Activated CD4-positive, alpha-beta T cell treated with anti-CD3 and anti-CD28 coated beads, Interleukin-2, amount 10 ng/mL, durations not matched to agents 7 days and 5 days (primary cell): ENCODE data around the gene ERFL. TPM values are rescaled to one million over a fixed set of nuclear protein-coding genes. Genes with fewer than 3 reads are reported as not detected.

ENCODE experiments used
- CTCF ChIA-PET: fragments of 350-600 bp; sonication (Branson Sonifier 250); formaldehyde crosslinking; loops from one replicate; lab custom pipeline; 2021; ENCODE audit warnings: antibody characterized with exemption; lab: Charles Lee
- POLR2A ChIA-PET: fragments of 350-600 bp; sonication (Branson Sonifier 250); formaldehyde crosslinking; loops from one replicate; lab custom pipeline; 2021; ENCODE audit warnings: antibody characterized with exemption; lab: Charles Lee
- DNase-seq: peaks from one replicate; pipeline ENCODE4 v3.0.0-alpha.2; 2020
- H3K27ac Mint-ChIP-seq: one replicate; pipeline ENCODE4 v1.8.0; 2021; ENCODE audit warnings: mild to moderate bottlenecking, moderate library complexity, mixed read lengths
- H3K27me3 Mint-ChIP-seq: one replicate; pipeline ENCODE4 v1.8.0; 2021; ENCODE audit warnings: mixed read lengths
- H3K36me3 Mint-ChIP-seq: one replicate; pipeline ENCODE4 v1.8.0; 2021; ENCODE audit warnings: low read depth, mixed read lengths
- H3K4me1 Mint-ChIP-seq: one replicate; pipeline ENCODE4 v1.8.0; 2021; ENCODE audit warnings: mixed read lengths
- H3K4me3 Mint-ChIP-seq: one replicate; pipeline ENCODE4 v1.8.0; 2021; ENCODE audit warnings: mild to moderate bottlenecking, moderate library complexity, mixed read lengths
- H3K9me3 Mint-ChIP-seq: one replicate; pipeline ENCODE4 v1.8.0; 2021; ENCODE audit warnings: mixed read lengths
- total RNA-seq, 2 experiments: library from RNA; stranded (reverse); gene quantifications; one replicate each; pipeline ENCODE4 v1.2.3, GENCODE V29; 2021

ERFL gene
- 1 to 10 TPM; 1.5 to 1.6 TPM for total RNA-seq

DNA sequence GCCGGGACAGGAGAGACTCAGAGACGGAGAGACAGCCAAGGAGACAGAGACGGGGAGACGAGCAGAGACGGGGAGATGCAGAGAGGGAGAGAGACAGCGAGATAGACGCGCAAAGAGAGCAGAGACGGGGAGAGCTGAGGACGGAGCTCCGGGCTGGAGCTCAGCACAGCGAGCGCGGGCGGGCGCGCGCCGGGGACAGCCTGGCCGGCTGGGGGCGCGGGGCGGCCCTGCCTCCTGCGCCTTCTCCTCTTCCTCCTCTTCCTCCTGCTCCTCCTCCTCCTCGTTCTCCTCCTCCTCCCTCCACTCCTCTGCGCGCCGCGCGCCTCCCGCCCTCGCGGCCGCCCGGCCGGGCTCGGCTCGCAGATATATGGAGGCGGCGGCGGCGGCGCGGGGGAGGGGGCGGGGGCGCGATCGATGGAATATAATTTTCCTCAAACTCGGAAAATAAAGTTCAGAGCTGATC, at the start of gene ERFL:
Gene ERFL (minus strand): TSS at position 229 of the 463 bp plus-strand sequence. CDS start 15,530 bp downstream, outside the sequence.
- peak within 1 kb of the TSS; percentile 76 for H3K27ac Mint-ChIP-seq
- no peaks in the 10 kb centered on the region for H3K9me3 Mint-ChIP-seq
- H3K4me3 Mint-ChIP-seq, result peak within 1 kb of the TSS; percentile 75
- CTCF ChIA-PET, result interaction anchor here (1.0 kb wide), 1 partner anchor 29 kb away, joined by 3 read pairs; no protein-coding TSS in a partner anchor
- peaks cover 3% of the 10 kb centered on the region for H3K36me3 Mint-ChIP-seq
- peaks cover 23% of the 10 kb centered on the region for H3K27me3 Mint-ChIP-seq
- DNase-seq, result no peak
- H3K4me1 Mint-ChIP-seq, result peaks cover 25% of the 10 kb centered on the region
- POLR2A ChIA-PET, result interaction anchor here (1.0 kb wide), 1 partner anchor 16 kb away, joined by 4 read pairs; no protein-coding TSS in a partner anchor

- ChIA-PET CTCF (interaction anchor here (0.6 kb wide), 1 partner anchor 14 kb away, joined by 3 read pairs; no protein-coding TSS in a partner anchor), POLR2A (no interaction called here)
- DNase-seq, result no peak
- Mint-ChIP-seq H3K27me3 (no peaks in the 10 kb centered on the region), H3K27ac (no peak overlapping the region), H3K4me1 (no peaks in the 10 kb centered on the region), H3K4me3 (no peak overlapping the region), H3K9me3 (no peaks in the 10 kb centered on the region), H3K36me3 (no peaks in the 10 kb centered on the region)
Observed at GRCh38 chr19:41977916-41978315, 49.7 kb upstream of the ERFL start.

- Mint-ChIP-seq H3K9me3 (no peaks in the 10 kb centered on the region), H3K4me3 (no peak overlapping the region), H3K27ac (no peak overlapping the region), H3K36me3 (no peaks in the 10 kb centered on the region), H3K4me1 (no peaks in the 10 kb centered on the region), H3K27me3 (no peaks in the 10 kb centered on the region)
- DNase-seq, result no peak
- ChIA-PET CTCF (interaction anchor here (0.5 kb wide), 1 partner anchor 100 kb away, joined by 3 read pairs; no protein-coding TSS in a partner anchor), POLR2A (no interaction called here)
Observed at GRCh38 chr19:41974652-41975051, 46.4 kb upstream of the ERFL start.

GRCh38 chr19:41971363-41971762, 43.1 kb upstream of the ERFL start:
- no peak overlapping the region for H3K4me3 Mint-ChIP-seq
- H3K4me1 Mint-ChIP-seq, result no peaks in the 10 kb centered on the region
- CTCF ChIA-PET, result no interaction called here
- POLR2A ChIA-PET, result no interaction called here
- H3K27ac Mint-ChIP-seq, result no peak overlapping the region
- no peaks in the 10 kb centered on the region for H3K27me3 Mint-ChIP-seq
- H3K9me3 Mint-ChIP-seq, result no peaks in the 10 kb centered on the region
- no peak for DNase-seq
- H3K36me3 Mint-ChIP-seq, result no peaks in the 10 kb centered on the region

DNA sequence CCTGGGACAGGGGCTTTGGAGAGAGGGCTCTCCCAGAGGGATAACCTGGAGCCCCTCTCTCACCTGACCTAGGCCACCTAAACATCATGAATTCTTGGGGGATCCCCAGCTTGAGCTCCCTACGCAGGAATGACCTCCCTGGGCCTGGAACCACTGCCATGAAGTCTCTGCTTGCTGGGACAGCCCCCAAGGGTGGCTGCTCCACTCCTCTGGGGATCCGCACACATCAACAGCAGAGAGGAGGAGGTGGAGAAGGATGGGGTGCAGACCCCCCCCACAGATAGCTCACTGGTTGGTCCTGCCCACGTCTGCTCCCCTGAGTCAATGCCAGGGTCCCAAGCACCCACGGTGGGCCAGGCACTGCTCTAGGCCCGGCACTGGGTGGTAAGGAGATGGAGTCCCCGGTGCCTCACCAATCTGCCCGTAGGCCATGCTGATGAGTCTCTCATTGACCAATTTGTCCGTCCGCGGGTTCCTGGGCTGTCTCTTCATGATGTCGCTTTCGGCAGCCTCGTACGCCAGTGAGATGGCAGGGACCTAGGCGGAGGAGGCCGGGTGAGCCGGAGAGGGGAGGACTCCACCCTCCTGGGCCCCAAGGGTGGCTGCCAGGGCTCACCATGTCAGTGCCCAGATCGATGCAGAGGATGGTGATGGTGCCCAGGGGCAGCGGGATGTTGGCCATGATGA, 41.7 kb upstream of the ERFL start:
- CTCF ChIA-PET, result no interaction called here
- no peaks in the 10 kb centered on the region for H3K4me1 Mint-ChIP-seq
- no peak overlapping the region for H3K4me3 Mint-ChIP-seq

DNA sequence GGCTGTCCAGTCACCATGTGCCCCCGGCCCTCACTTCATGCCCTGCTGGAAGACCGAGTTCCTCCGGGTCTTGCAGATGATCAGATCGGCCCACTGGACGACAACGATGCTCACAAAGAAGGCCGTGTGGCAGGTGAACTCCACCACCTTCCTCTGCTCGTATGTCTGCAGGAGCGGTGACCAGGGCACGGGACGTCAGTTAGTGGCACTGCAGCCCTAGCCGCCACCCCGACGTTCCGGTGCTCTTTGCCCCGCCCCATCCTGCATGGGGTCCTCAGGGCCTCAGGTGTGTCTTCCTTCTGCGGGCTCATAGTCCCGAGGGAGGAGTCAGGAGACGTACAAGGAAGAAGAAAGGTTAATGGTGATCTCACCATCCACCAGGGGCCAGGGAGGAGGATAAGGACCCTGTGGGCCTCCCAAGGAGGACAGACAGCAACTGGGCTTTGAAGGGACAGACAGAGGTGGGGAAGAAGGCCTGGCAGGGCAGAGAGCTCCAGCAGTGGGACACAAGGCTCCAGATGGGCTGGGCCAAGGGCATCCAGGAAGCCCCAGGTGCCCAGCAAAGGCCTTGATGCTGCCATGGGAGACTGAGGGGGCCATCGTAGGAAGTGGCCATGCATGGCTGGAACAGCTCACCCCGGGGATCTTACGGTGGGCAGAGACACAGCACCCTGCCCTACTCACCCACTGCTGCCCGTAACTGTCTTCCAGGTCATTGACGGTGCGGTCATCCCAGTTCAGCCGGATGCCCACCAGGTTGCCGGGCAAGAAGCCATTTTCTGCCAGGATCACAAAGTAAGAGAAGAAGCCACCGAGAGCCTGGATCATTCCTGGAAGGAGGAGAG, 40.7 kb upstream of the ERFL start:
- Mint-ChIP-seq H3K27me3 (no peaks in the 10 kb centered on the region), H3K27ac (no peak overlapping the region), H3K9me3 (no peaks in the 10 kb centered on the region), H3K4me1 (no peaks in the 10 kb centered on the region), H3K36me3 (no peaks in the 10 kb centered on the region), H3K4me3 (no peak overlapping the region)
- ChIA-PET CTCF (no interaction called here), POLR2A (no interaction called here)
- no peak for DNase-seq

More for the DNA sequence above, 41.7 kb upstream of the ERFL start:
- DNase-seq, result no peak
- H3K9me3 Mint-ChIP-seq, result no peaks in the 10 kb centered on the region
- no peaks in the 10 kb centered on the region for H3K27me3 Mint-ChIP-seq
- POLR2A ChIA-PET, result no interaction called here
- H3K27ac Mint-ChIP-seq, result no peak overlapping the region
- H3K36me3 Mint-ChIP-seq, result no peaks in the 10 kb centered on the region

GRCh38 chr19:41967054-41967783, 39.0 kb upstream of the ERFL start:
- Mint-ChIP-seq H3K4me3 (no peak overlapping the region), H3K27me3 (no peaks in the 10 kb centered on the region), H3K27ac (no peak overlapping the region), H3K9me3 (no peaks in the 10 kb centered on the region), H3K36me3 (no peaks in the 10 kb centered on the region), H3K4me1 (no peaks in the 10 kb centered on the region)
- POLR2A ChIA-PET, result no interaction called here
- CTCF ChIA-PET, result no interaction called here
- no peak for DNase-seq

- Mint-ChIP-seq H3K9me3 (no peaks in the 10 kb centered on the region), H3K27ac (no peak overlapping the region), H3K27me3 (no peaks in the 10 kb centered on the region), H3K36me3 (no peaks in the 10 kb centered on the region), H3K4me3 (no peak overlapping the region), H3K4me1 (no peaks in the 10 kb centered on the region)
- ChIA-PET POLR2A (no interaction called here), CTCF (interaction anchor here (0.6 to 1.0 kb wide), 3 partner anchors 11 to 106 kb away, joined by 4 to 7 read pairs (median 6); no protein-coding TSS in a partner anchor)
- no peak for DNase-seq
Observed at GRCh38 chr19:41965106-41965505, 36.9 kb upstream of the ERFL start.

DNA sequence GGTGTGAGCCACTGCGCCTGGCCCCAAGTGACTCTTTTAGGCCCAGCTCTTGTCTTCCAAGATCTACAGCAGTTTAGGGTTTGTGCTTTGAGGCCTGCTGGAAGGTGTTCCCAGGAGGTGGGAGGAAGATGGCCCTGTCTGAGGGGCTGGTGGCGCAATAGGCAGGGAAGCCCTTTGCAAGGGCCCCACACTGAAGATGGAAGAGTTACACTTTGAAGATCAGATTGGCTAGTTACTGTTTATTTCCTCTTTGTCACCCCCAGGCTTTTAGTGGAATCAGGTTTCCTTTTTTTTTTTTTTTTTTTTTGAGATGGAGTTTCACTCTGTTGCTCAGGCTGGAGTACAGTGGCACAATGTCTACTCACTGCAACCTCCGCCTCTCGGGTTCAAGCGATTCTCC, 32.7 kb upstream of the ERFL start:
- Mint-ChIP-seq H3K27ac (no peak overlapping the region), H3K27me3 (no peaks in the 10 kb centered on the region)
- CTCF ChIA-PET, result interaction anchor here (0.6 kb wide), 1 partner anchor 538 kb away, joined by 3 read pairs; no protein-coding TSS in a partner anchor

GRCh38 chr19:41959056-41960053, 31.1 kb upstream of the ERFL start, which contains the start of gene RABAC1:
Gene RABAC1, minus strand, starts transcription at chr19:41959321. Its CDS starts 29 bp downstream, at chr19:41959292.
- CTCF ChIA-PET, result interaction anchor here (0.6 to 4.2 kb wide), 6 partner anchors 15 to 121 kb away, joined by 3 to 38 read pairs (median 8); partner anchors contain the start of gene RPS19
- DNase-seq, result peak; percentile 93
- peak within 1 kb of the TSS; percentile 91 for H3K27ac Mint-ChIP-seq
- H3K36me3 Mint-ChIP-seq, result peaks cover 5% of the 10 kb centered on the region
- no peaks in the 10 kb centered on the region for H3K9me3 Mint-ChIP-seq
- POLR2A ChIA-PET, result interaction anchor here (0.6 kb wide), 1 partner anchor 90 kb away, joined by 4 read pairs; no protein-coding TSS in a partner anchor
- H3K4me1 Mint-ChIP-seq, result peaks cover 20% of the 10 kb centered on the region
- H3K4me3 Mint-ChIP-seq, result peak within 1 kb of the TSS; percentile 86
- no peaks in the 10 kb centered on the region for H3K27me3 Mint-ChIP-seq

More for the DNA sequence above, 32.7 kb upstream of the ERFL start:
- Mint-ChIP-seq H3K4me1 (peaks cover 20% of the 10 kb centered on the region), H3K4me3 (no peak overlapping the region), H3K36me3 (peaks cover 5% of the 10 kb centered on the region), H3K9me3 (no peaks in the 10 kb centered on the region)
- POLR2A ChIA-PET, result no interaction called here
- no peak for DNase-seq

DNA sequence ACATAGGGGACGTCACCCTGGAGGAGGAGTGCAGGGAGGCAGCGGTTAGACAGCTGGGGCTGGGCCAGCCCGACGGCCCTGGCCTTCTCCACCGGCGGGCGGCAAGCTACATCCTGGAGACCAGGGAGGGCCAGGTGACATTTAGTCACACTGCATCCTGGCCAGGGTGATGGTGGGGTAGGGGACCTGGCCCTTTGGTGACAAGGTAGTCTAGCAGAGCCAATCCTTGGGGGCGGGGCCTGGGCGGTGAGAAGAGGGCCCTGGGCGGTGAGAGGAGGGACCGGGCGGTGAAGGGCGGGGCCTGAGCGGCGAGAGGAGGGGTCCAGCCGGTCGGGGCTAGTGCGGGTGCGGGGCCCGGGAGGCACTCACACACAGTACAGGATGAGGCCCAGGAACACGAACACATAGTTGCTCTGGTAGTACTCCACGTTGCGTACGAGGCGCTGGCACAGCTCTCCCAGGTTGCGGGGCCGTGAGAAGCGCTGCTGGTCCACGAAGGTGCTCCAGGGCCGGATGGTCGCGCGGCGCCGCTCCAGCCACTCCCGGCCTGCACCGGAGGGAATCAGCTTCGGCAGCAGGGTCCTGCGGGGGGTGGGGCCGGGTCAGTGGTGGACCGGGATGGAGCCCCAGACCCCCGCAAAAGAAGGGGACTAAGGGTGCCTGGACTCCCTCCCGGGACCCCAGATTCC, 30.3 kb upstream of the ERFL start:
- ChIA-PET CTCF (interaction anchor here (0.6 to 4.2 kb wide), 9 partner anchors 14 to 217 kb away, joined by 3 to 38 read pairs (median 3); partner anchors contain the start of gene RPS19), POLR2A (no interaction called here)
- Mint-ChIP-seq H3K27me3 (no peaks in the 10 kb centered on the region), H3K4me1 (peaks cover 20% of the 10 kb centered on the region), H3K27ac (peak overlapping the region; percentile 91), H3K4me3 (peak overlapping the region; percentile 86), H3K36me3 (peaks cover 5% of the 10 kb centered on the region), H3K9me3 (no peaks in the 10 kb centered on the region)
- DNase-seq, result peak; percentile 89
